HCT116 (cell line): Measurements from ENCODE around the gene SORBS1. TPM values are rescaled to one million over a fixed set of nuclear protein-coding genes. Genes with fewer than 3 reads are reported as not detected.

ENCODE experiments used
- ATAC-seq: fragments of 200-7000 bp; cut with Tn5 transposase; 2 replicates; pipeline ENCODE4 v1.9.1; 2020; ENCODE audit warnings: mild to moderate bottlenecking, moderate library complexity
- BruUV-seq: library from RNA; stranded (reverse); fragments of 400-500 nt; replicated peaks from 2 replicates; lab custom pipeline; 2021; lab: Mats Ljungman, UMichigan
- CTCF ChIA-PET: fragments of 300-600 bp; sonication (Branson Sonifier 250); formaldehyde crosslinking; loops from one replicate; lab custom pipeline; 2021; ENCODE audit warnings: antibody characterized with exemption; lab: Charles Lee
- POLR2A ChIA-PET: fragments of 300-600, 350-600 bp; sonication (Branson Sonifier 250); formaldehyde crosslinking; loops from one replicate; lab custom pipeline; 2021; ENCODE audit warnings: antibody characterized with exemption; lab: Charles Lee
- RAD21 ChIA-PET, 2 experiments: fragments of 300-600 bp; sonication (Branson Sonifier 250); formaldehyde crosslinking; loops; one replicate each; lab custom pipeline; 2023; ENCODE audit warnings: low total read pairs in 2 of 2; ENCODE audit not compliant: uncharacterized antibody in 2 of 2, unreplicated experiment in 2 of 2, low non-redundant PET in 1 of 2; lab: Charles Lee
- DNase-seq: peaks from one replicate; pipeline ENCODE4 v3.0.0-alpha.2; 2010; ENCODE audit warnings: low read depth, low spot score
- H2AFZ ChIP-seq: fragments of 200-600 bp; shearing (Covaris generic), sonication (generic); 2 replicates; pipeline ENCODE4 v1.6.1; 2017; ENCODE audit warnings: low read depth, mixed run types, mixed read lengths, antibody characterized with exemption, low read length; ENCODE audit not compliant: poor library complexity, severe bottlenecking
- H3K27ac ChIP-seq: 2 replicates; pipeline ENCODE4 v1.5.1; 2012; ENCODE audit warnings: low read depth, low read length
- H3K27me3 ChIP-seq: fragments of 200-600 bp; sonication (generic); 2 replicates; pipeline ENCODE4 v1.6.1; 2016; ENCODE audit warnings: mixed run types, low read length, mixed read lengths; ENCODE audit not compliant: insufficient read depth
- H3K36me3 ChIP-seq, 2 experiments: fragments of 200-500 bp in 1 of 2; fragments of 200-600 bp in 1 of 2; sonication (Bioruptor generic) in 1 of 2; sonication (generic) in 1 of 2; 2 replicates each; pipeline versions ENCODE4 v1.5.1 to v1.6.1; 2014 to 2016; ENCODE audit warnings: low read length in 2 of 2, inconsistent platforms in 1 of 2, mixed read lengths in 1 of 2, mixed run types in 1 of 2; ENCODE audit not compliant: insufficient read depth in 2 of 2, control insufficient read depth in 1 of 2
- H3K4me1 ChIP-seq, 2 experiments: fragments of 200-600 bp in 1 of 2; sonication (generic) in 1 of 2; 2 replicates each; pipeline versions ENCODE4 v1.5.1 to v1.6.1; 2012 to 2017; ENCODE audit warnings: low read length in 2 of 2, inconsistent platforms in 1 of 2, mild to moderate bottlenecking in 1 of 2, mixed read lengths in 1 of 2, mixed run types in 1 of 2, moderate library complexity in 1 of 2; ENCODE audit not compliant: insufficient read depth in 2 of 2, control insufficient read depth in 1 of 2
- H3K4me2 ChIP-seq: fragments of 200-600 bp; sonication (generic); 2 replicates; pipeline ENCODE4 v1.6.1; 2017; ENCODE audit warnings: mixed run types, low read length, mixed read lengths
- H3K4me3 ChIP-seq, 2 experiments: fragments of 200-600 bp in 1 of 2; sonication (generic) in 1 of 2; replicated peaks in 1 of 2; 2 replicates each; pipeline ENCODE4 v1.5.1; 2011 to 2016; ENCODE audit warnings: low read length in 2 of 2, control low read depth in 1 of 2, low read depth in 1 of 2, mild to moderate bottlenecking in 1 of 2, mixed read lengths in 1 of 2, mixed run types in 1 of 2
- H3K79me2 ChIP-seq: fragments of 200-600 bp; sonication (generic); 2 replicates; pipeline ENCODE4 v1.6.1; 2017; ENCODE audit warnings: mild to moderate bottlenecking, mixed run types, low read length, moderate library complexity, mixed read lengths; ENCODE audit not compliant: insufficient read depth
- H3K9ac ChIP-seq: fragments of 200-600 bp; sonication (generic); 2 replicates; pipeline ENCODE4 v1.6.1; 2016; ENCODE audit warnings: low read length, mixed read lengths
- H3K9me2 ChIP-seq: fragments of 200-600 bp; sonication (generic), shearing (Covaris generic); 2 replicates; pipeline ENCODE4 v1.6.1; 2017; ENCODE audit warnings: mixed run types, mild to moderate bottlenecking, moderate library complexity; ENCODE audit not compliant: insufficient read depth
- H3K9me3 ChIP-seq, 2 experiments: fragments of 200-500 bp in 1 of 2; fragments of 200-600 bp in 1 of 2; sonication (Bioruptor generic) in 1 of 2; sonication (generic) in 1 of 2; 2 replicates each; pipeline ENCODE4 v1.6.1; 2014 to 2017; ENCODE audit warnings: low read length in 2 of 2, mixed read lengths in 2 of 2, inconsistent platforms in 1 of 2, low read depth in 1 of 2, mild to moderate bottlenecking in 1 of 2, mixed run types in 1 of 2, moderate library complexity in 1 of 2; ENCODE audit not compliant: control insufficient read depth in 1 of 2, insufficient read depth in 1 of 2
- H4K20me1 ChIP-seq: fragments of 200-600 bp; sonication (generic), shearing (Covaris generic); 2 replicates; pipeline ENCODE4 v1.6.1; 2017; ENCODE audit warnings: mixed run types, mild to moderate bottlenecking, moderate library complexity; ENCODE audit not compliant: insufficient read depth
- ELF1 ChIP-seq: IDR thresholded peaks from 2 replicates; pipeline ENCODE4 v1.6.1; 2012; ENCODE audit warnings: low read depth, borderline replicate concordance
- EZH2phosphoT487 ChIP-seq: fragments of 200-600 bp; IDR thresholded peaks from 2 replicates; pipeline ENCODE4 v1.6.1; 2018; ENCODE audit warnings: antibody characterized with exemption, borderline replicate concordance
- SIN3A ChIP-seq: IDR thresholded peaks from 2 replicates; pipeline ENCODE4 v1.6.1; 2012; ENCODE audit warnings: low read depth
- YY1 ChIP-seq: IDR thresholded peaks from 2 replicates; pipeline ENCODE4 v1.6.1; 2011; ENCODE audit warnings: low read length, low read depth, moderate library complexity, mild to moderate bottlenecking; ENCODE audit not compliant: insufficient replicate concordance; ENCODE audit errors: extremely low read depth
- ZFX ChIP-seq: fragments of 450-650 bp; IDR thresholded peaks from 2 replicates; pipeline ENCODE4 v1.6.1; 2017
- intact Hi-C: fragments of 100-400 bp; cut with micrococcal nuclease; formaldehyde crosslinking; loops from 2 replicates; pipeline ENCODE4 v1.10.0; 2022
- total RNA-seq: library from RNA; stranded (reverse); gene quantifications from one replicate; pipeline ENCODE4 v1.2.1, GENCODE V29; 2021; ENCODE audit not compliant: unreplicated experiment
- TF ChIP-seq, protein P1 (sequence below): IDR thresholded peaks from 2 replicates; pipeline ENCODE4 v1.6.1; 2011; ENCODE audit warnings: mild to moderate bottlenecking, low read length, moderate library complexity; ENCODE audit not compliant: insufficient replicate concordance; ENCODE audit errors: extremely low read depth

The SORBS1 gene
- total RNA-seq, 1 experiment from 2014 or later = 3.4 TPM

DNA sequence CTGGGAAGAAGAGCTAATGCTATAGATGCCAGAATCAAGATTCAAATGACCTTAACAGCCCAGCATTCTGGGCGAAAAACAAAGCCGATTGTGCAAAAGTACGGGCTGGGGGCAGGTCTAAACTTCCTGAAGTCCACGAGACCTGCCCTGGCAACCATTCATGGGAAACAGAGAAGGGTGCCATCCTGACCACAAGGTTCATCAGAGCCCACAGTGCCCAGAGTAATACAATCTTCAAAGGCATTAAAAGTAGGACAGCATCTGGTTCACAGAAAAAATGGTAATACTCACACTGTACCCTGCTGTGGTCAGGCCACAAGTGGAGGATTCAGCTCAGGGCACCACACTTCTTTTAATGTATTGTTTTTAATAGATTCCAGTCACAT, 36.1 kb downstream of the SORBS1 start:
- ATAC-seq (no peak), DNase-seq (no peak)
- ChIA-PET POLR2A (no interaction called here), CTCF (no interaction called here), RAD21 (no interaction called here)
- intact Hi-C loops = no loop called here
- Histone ChIP-seq H3K4me1 (peaks cover 2 to 15% of the 10 kb centered on the region in 2 experiments), H3K27ac (no peak overlapping the region), H3K27me3 (no peaks in the 10 kb centered on the region), H3K9ac (no peak overlapping the region), H2AFZ (no peak overlapping the region), H3K9me2 (no peaks in the 10 kb centered on the region), H3K4me2 (no peak overlapping the region), H3K4me3 (no peak overlapping the region), H3K36me3 (no peaks in the 10 kb centered on the region), H3K79me2 (no peaks in the 10 kb centered on the region), H3K9me3 (no peaks in the 10 kb centered on the region), H4K20me1 (no peaks in the 10 kb centered on the region)
- no TSS peak for BruUV-seq
- TF ChIP-seq ELF1 = no peak

DNA sequence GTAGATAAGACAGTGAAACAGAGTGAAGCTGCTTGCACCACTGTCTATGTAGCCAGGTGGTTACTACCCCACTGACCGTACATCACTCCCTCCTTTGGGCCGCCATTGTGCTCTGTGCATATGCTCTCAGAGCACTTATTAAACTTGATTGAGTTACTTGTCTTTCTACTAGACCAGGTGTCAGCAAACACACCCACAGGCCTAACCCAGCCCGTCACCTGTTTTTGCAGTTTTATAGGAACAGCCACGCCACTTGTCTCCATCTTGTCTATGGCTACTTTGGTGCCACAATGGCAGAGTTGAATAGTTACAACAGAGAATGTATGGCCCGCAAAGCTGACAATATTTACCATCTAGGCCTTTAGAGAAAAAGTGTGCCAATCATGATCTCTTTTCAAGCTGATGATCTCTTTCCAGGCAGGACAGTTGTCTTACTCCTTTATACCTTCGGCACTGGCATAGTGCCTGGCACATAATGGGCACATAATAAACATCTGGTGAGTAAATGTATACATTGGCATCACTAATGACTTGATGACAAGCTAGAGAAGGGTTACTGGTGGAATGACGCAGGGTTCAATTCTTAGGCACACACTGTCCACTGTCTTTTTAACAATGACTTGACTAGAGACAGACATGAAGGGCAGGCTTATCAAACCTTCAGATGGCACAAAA, 36.7 kb downstream of the SORBS1 start:
- peaks cover 2 to 12% of the 10 kb centered on the region in 2 experiments for H3K4me1 ChIP-seq
- no peaks in the 10 kb centered on the region for H3K9me3 ChIP-seq
- no peaks in the 10 kb centered on the region for H3K36me3 ChIP-seq
- ATAC-seq (no peak), DNase-seq (no peak)
- ChIA-PET CTCF (no interaction called here), POLR2A (no interaction called here), RAD21 (no interaction called here)
- TF ChIP-seq YY1 (no peak), SIN3A (no peak), EZH2phosphoT487 (no peak), ZFX (no peak)
- TF ChIP-seq, protein P1, sequence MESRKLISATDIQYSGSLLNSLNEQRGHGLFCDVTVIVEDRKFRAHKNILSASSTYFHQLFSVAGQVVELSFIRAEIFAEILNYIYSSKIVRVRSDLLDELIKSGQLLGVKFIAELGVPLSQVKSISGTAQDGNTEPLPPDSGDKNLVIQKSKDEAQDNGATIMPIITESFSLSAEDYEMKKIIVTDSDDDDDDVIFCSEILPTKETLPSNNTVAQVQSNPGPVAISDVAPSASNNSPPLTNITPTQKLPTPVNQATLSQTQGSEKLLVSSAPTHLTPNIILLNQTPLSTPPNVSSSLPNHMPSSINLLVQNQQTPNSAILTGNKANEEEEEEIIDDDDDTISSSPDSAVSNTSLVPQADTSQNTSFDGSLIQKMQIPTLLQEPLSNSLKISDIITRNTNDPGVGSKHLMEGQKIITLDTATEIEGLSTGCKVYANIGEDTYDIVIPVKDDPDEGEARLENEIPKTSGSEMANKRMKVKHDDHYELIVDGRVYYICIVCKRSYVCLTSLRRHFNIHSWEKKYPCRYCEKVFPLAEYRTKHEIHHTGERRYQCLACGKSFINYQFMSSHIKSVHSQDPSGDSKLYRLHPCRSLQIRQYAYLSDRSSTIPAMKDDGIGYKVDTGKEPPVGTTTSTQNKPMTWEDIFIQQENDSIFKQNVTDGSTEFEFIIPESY = no peak
- H3K27me3 ChIP-seq = no peaks in the 10 kb centered on the region
- H2AFZ ChIP-seq = no peak overlapping the region
- H3K79me2 ChIP-seq = no peaks in the 10 kb centered on the region
- no peak overlapping the region for H3K4me3 ChIP-seq
- no peaks in the 10 kb centered on the region for H3K9me2 ChIP-seq
- no peak overlapping the region for H3K27ac ChIP-seq
- H3K9ac ChIP-seq = no peak overlapping the region
- no peaks in the 10 kb centered on the region for H4K20me1 ChIP-seq
- H3K4me2 ChIP-seq = no peak overlapping the region
- intact Hi-C loops = no loop called here
- no TSS peak for BruUV-seq
